ENCODE data around the gene TBPL1. TPM values are rescaled to one million over a fixed set of nuclear protein-coding genes. Genes with fewer than 3 reads are reported as not detected.

Gene TBPL1
- total RNA-seq, 2 experiments from 2014 or later: 30.9 to 37.8 TPM

DNA sequence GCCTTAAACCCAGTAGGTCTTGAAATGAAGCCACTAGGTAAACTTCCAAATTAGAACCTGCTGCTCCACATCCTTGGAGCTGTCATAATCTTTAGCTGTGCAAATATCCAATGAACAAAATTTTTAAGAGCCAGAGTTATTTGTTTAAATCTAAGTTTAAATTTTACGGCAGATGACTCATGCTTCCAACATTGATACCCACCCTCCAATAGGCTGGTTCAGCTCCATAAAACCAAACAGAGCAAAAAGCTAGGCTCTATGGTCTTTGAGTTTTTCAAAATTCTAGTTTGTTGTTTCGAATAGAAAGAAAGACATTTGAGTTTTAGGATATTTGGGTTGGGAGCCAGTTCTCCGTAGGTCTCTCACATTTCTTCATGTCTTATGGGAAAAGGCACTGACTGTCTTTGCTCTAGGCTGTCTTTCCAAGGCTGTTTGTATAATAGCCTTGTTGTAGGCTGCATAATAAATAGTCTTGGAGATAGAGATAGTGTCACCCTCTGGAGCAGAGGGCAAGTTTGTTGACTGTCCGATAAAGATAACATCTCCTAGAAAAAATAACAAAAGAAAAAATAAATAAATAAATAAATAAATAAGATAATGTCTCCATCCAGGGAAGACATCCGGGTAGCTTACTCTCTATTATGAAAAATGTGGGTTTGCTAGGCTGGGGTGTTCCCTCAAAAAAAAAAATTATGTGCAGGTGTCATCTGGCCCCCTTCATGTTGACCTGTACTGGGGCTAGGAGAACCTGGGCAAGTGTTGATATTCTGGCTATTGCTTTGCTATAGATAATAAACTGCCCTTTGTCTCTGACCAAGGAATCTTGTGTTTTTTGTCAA lies 62.9 kb downstream of the TBPL1 start:
- TF ChIP-seq, protein P1, sequence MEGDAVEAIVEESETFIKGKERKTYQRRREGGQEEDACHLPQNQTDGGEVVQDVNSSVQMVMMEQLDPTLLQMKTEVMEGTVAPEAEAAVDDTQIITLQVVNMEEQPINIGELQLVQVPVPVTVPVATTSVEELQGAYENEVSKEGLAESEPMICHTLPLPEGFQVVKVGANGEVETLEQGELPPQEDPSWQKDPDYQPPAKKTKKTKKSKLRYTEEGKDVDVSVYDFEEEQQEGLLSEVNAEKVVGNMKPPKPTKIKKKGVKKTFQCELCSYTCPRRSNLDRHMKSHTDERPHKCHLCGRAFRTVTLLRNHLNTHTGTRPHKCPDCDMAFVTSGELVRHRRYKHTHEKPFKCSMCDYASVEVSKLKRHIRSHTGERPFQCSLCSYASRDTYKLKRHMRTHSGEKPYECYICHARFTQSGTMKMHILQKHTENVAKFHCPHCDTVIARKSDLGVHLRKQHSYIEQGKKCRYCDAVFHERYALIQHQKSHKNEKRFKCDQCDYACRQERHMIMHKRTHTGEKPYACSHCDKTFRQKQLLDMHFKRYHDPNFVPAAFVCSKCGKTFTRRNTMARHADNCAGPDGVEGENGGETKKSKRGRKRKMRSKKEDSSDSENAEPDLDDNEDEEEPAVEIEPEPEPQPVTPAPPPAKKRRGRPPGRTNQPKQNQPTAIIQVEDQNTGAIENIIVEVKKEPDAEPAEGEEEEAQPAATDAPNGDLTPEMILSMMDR (IDR thresholded peaks at IDR 0.05): no peak
- H3K4me3 Mint-ChIP-seq: no peak overlapping the region
- ATAC-seq (no peak), DNase-seq (no peak)
- H3K36me3 Mint-ChIP-seq (ENCODE audit: low read depth): no peaks in the 10 kb centered on the region
- H3K9me3 Mint-ChIP-seq: no peaks in the 10 kb centered on the region
- ChIA-PET POLR2A (no interaction called here), CTCF (interaction anchor here (1.1 to 1.6 kb wide), 3 partner anchors 13 to 98 kb away, joined by 3 to 6 read pairs (median 3); no protein-coding TSS in a partner anchor)
- H3K4me1 Mint-ChIP-seq (ENCODE audit: low read depth): no peaks in the 10 kb centered on the region
- intact Hi-C loops (cut with micrococcal nuclease): no loop called here
- no peak overlapping the region for H3K27ac Mint-ChIP-seq
- peaks cover 2% of the 10 kb centered on the region for H3K27me3 Mint-ChIP-seq

DNA sequence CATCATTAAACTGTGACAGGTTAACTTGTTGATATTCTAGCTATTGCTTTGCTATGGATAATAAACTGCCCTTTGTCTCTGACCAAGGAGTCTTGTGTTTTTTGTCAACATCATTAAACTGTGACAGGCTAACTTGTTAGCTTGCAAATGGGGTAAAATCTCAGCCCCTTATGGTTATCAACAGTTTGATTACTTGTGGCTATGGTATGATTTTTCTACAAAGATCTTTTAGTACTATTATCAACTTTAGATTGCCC lies 63.5 kb downstream of the TBPL1 start:
- H3K36me3 Mint-ChIP-seq (ENCODE audit: low read depth): no peaks in the 10 kb centered on the region
- ATAC-seq (no peak), DNase-seq (no peak)
- no peak overlapping the region for H3K4me3 Mint-ChIP-seq
- peaks cover 2% of the 10 kb centered on the region for H3K27me3 Mint-ChIP-seq
- intact Hi-C loops (cut with micrococcal nuclease): no loop called here
- H3K9me3 Mint-ChIP-seq: no peaks in the 10 kb centered on the region
- peaks cover under 1% of the 10 kb centered on the region for H3K4me1 Mint-ChIP-seq (ENCODE audit: low read depth)
- no peak overlapping the region for H3K27ac Mint-ChIP-seq
- TF ChIP-seq, protein P1 (IDR thresholded peaks at IDR 0.05): no peak
- ChIA-PET CTCF (interaction anchor here (1.0 to 1.6 kb wide), 4 partner anchors 13 to 99 kb away, joined by 3 to 6 read pairs (median 3); no protein-coding TSS in a partner anchor), POLR2A (no interaction called here)

GRCh38 chr6:134020071-134020470 lies 67.0 kb downstream of the TBPL1 start:
- intact Hi-C loops (cut with micrococcal nuclease): no loop called here
- no peaks in the 10 kb centered on the region for H3K36me3 Mint-ChIP-seq (ENCODE audit: low read depth)
- no peak overlapping the region for H3K27ac Mint-ChIP-seq
- no peak overlapping the region for H3K4me3 Mint-ChIP-seq
- TF ChIP-seq, protein P1 (IDR thresholded peaks at IDR 0.05): no peak
- ATAC-seq: no peak
- ChIA-PET POLR2A (interaction anchor here (0.6 kb wide), 1 partner anchor 34 kb away, joined by 3 read pairs; no protein-coding TSS in a partner anchor), CTCF (interaction anchor here (1.0 kb wide), 1 partner anchor 77 kb away, joined by 3 read pairs; no protein-coding TSS in a partner anchor)
- peaks cover 2% of the 10 kb centered on the region for H3K4me1 Mint-ChIP-seq (ENCODE audit: low read depth)
- no peak for DNase-seq
- no peaks in the 10 kb centered on the region for H3K9me3 Mint-ChIP-seq
- H3K27me3 Mint-ChIP-seq: no peaks in the 10 kb centered on the region

DNA sequence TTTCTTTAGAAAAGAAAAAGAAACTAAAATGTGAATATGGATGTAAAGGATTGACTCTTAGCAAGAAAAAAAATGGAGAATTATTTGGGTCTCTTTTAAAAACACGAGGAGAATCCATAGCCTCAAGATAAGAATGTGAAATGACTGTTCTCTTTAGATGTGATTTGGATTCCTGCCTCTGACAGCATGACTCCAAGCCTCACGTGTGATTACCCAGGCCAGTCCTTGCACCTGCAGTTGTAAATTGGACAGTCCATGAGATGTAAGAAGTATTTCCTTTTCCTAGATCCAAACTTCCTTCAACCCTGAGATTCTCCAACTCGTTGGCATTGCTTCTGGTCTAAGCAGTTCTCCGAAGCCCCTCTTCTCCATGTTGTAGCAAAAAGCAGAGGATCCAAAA lies 67.5 kb downstream of the TBPL1 start:
- no peak overlapping the region for H3K4me3 Mint-ChIP-seq
- POLR2A ChIA-PET: no interaction called here
- no peak for DNase-seq

DNA sequence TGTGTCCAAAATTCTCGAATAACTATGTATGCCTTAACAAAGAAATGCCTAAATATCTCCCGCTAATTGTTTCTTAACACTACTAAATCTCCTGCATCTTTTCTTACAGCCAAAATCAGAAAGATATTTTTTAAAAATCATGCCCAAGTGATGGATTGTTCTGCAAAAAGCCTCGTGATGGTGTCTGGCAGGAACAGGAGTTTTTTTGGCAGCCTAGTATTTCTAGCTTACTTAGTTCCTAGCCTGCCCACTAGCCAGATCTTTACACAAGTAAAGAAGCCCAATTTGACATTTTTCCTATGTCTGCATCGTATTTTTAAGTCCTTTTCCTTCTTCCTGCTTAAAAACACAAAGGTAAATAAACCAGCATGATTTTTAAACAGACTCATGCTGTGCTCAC lies 67.9 kb downstream of the TBPL1 start:
- Mint-ChIP-seq H3K9me3 (no peaks in the 10 kb centered on the region), H3K27ac (no peak overlapping the region), H3K4me1 (ENCODE audit: low read depth) (peaks cover 2% of the 10 kb centered on the region), H3K36me3 (ENCODE audit: low read depth) (no peaks in the 10 kb centered on the region), H3K4me3 (no peak overlapping the region), H3K27me3 (no peaks in the 10 kb centered on the region)
- TF ChIP-seq, protein P1 (IDR thresholded peaks at IDR 0.05): no peak
- ChIA-PET POLR2A (no interaction called here), CTCF (interaction anchor here (1.1 kb wide), 1 partner anchor 77 kb away, joined by 3 read pairs; no protein-coding TSS in a partner anchor)
- ATAC-seq (no peak), DNase-seq (no peak)
- intact Hi-C loops (cut with micrococcal nuclease): no loop called here

More for the DNA sequence above, 67.5 kb downstream of the TBPL1 start:
- Mint-ChIP-seq H3K36me3 (ENCODE audit: low read depth) (no peaks in the 10 kb centered on the region), H3K9me3 (no peaks in the 10 kb centered on the region), H3K4me1 (ENCODE audit: low read depth) (peaks cover 2% of the 10 kb centered on the region), H3K27ac (no peak overlapping the region), H3K27me3 (no peaks in the 10 kb centered on the region)
- no peak for ATAC-seq
- intact Hi-C loops (cut with micrococcal nuclease): no loop called here
- TF ChIP-seq, protein P1 (IDR thresholded peaks at IDR 0.05): no peak
- CTCF ChIA-PET: interaction anchor here (1.1 kb wide), 1 partner anchor 77 kb away, joined by 3 read pairs; no protein-coding TSS in a partner anchor
